H1 (cell line): ENCODE data around the gene DOC2A. TPM values are rescaled to one million over a fixed set of nuclear protein-coding genes. Genes with fewer than 3 reads are reported as not detected.

Experiments
- CTCF ChIA-PET: fragments of 300-600 bp; sonication (Branson Sonifier 250); formaldehyde crosslinking; loops from one replicate; lab custom pipeline; 2021; ENCODE audit not compliant: partially characterized antibody; lab: Charles Lee
- POLR2A ChIA-PET: fragments of 300-600 bp; sonication (Branson Sonifier 250); formaldehyde crosslinking; loops from one replicate; lab custom pipeline; 2021; ENCODE audit warnings: inconsistent platforms; ENCODE audit not compliant: partially characterized antibody; lab: Charles Lee
- DNase-seq, 2 experiments: peaks; one replicate each; pipeline versions ENCODE4 v3.0.0 to v3.0.0-alpha.2; 2010 to 2022; ENCODE audit warnings: low spot score in 2 of 2, low read depth in 1 of 2, mixed read lengths in 1 of 2
- FAIRE-seq: peaks from 2 replicates; lab custom pipeline; 2011; peaks lifted over from hg19 to GRCh38; lab: Jason Lieb, UNC
- H2AFZ ChIP-seq: 2 replicates; pipeline ENCODE4 v1.8.1; 2012; ENCODE audit warnings: low read length, inconsistent platforms
- H2AK5ac ChIP-seq: 2 replicates; pipeline ENCODE4 v1.6.1; 2013; ENCODE audit warnings: low read depth, low read length
- H2BK120ac ChIP-seq: replicated peaks from 2 replicates; pipeline ENCODE3; 2013; ENCODE audit warnings: low read depth, low read length, inconsistent platforms
- H2BK12ac ChIP-seq: 2 replicates; pipeline ENCODE4 v1.6.1; 2013; ENCODE audit warnings: low read depth, low read length
- H2BK15ac ChIP-seq: 2 replicates; pipeline ENCODE4 v1.6.1; 2013; ENCODE audit warnings: low read length
- H2BK20ac ChIP-seq: 2 replicates; pipeline ENCODE4 v1.6.1; 2013; ENCODE audit warnings: low read length
- H2BK5ac ChIP-seq: 2 replicates; pipeline ENCODE4 v1.6.1; 2013; ENCODE audit warnings: low read depth, low read length
- H3K14ac ChIP-seq: 2 replicates; pipeline ENCODE4 v1.6.1; 2013; ENCODE audit warnings: inconsistent platforms; ENCODE audit not compliant: insufficient read length
- H3K18ac ChIP-seq: 2 replicates; pipeline ENCODE4 v1.6.1; 2013; ENCODE audit warnings: low read length; ENCODE audit errors: extremely low read depth
- H3K23ac ChIP-seq: 2 replicates; pipeline ENCODE4 v1.6.1; 2013; ENCODE audit warnings: inconsistent platforms; ENCODE audit not compliant: insufficient read length
- H3K23me2 ChIP-seq: 2 replicates; pipeline ENCODE4 v1.6.1; 2013; ENCODE audit warnings: low read depth, low read length
- H3K27ac ChIP-seq: 2 replicates; pipeline ENCODE4 v1.6.1; 2011; ENCODE audit warnings: low read depth, low read length, inconsistent platforms
- H3K27me3 ChIP-seq, 4 experiments: replicated peaks in 1 of 4; 1 replicate in 1 of 4; 2 replicates in 3 of 4; pipeline versions ENCODE4 v1.6.1 to v1.8.1; 2011 to 2013; ENCODE audit warnings: low read length in 3 of 4, mild to moderate bottlenecking in 3 of 4, inconsistent platforms in 2 of 4, mixed read lengths in 2 of 4, moderate library complexity in 1 of 4; ENCODE audit not compliant: control insufficient read depth in 3 of 4, insufficient read depth in 3 of 4; ENCODE audit errors: extremely low read depth in 1 of 4
- H3K36me3 ChIP-seq, 4 experiments: 2 replicates each; pipeline versions ENCODE4 v1.6.1 to v1.8.1; 2011 to 2013; ENCODE audit warnings: mild to moderate bottlenecking in 4 of 4, low read length in 3 of 4, moderate library complexity in 2 of 4, control low read depth in 1 of 4, inconsistent platforms in 1 of 4; ENCODE audit not compliant: insufficient read depth in 4 of 4, control insufficient read depth in 2 of 4
- H3K4ac ChIP-seq: replicated peaks from 2 replicates; pipeline ENCODE3; 2013; ENCODE audit warnings: low read length, low read depth, mixed read lengths, inconsistent platforms; ENCODE audit not compliant: insufficient read length
- H3K4me1 ChIP-seq, 4 experiments: replicated peaks in 1 of 4; 1 replicate in 1 of 4; 2 replicates in 3 of 4; pipeline versions ENCODE4 v1.6.1 to v1.8.1; 2011 to 2013; ENCODE audit warnings: low read length in 3 of 4, inconsistent platforms in 2 of 4, mixed read lengths in 1 of 4; ENCODE audit not compliant: insufficient read depth in 4 of 4, control insufficient read depth in 3 of 4
- H3K4me2 ChIP-seq, 2 experiments: 2 replicates each; pipeline versions ENCODE4 v1.6.1 to v1.8.1; 2011 to 2013; ENCODE audit warnings: low read depth in 2 of 2, low read length in 2 of 2, control low read depth in 1 of 2, inconsistent platforms in 1 of 2, mild to moderate bottlenecking in 1 of 2; ENCODE audit not compliant: insufficient read depth in 1 of 2
- H3K4me3 ChIP-seq, 4 experiments: fragments of 200-600, 300-600 bp in 1 of 4; sonication (generic), shearing (Covaris generic), sonication (Bioruptor Twin) in 1 of 4; 2 replicates each; pipeline versions ENCODE4 v1.5.1 to v1.8.1; 2011 to 2016; ENCODE audit warnings: low read length in 4 of 4, low read depth in 3 of 4, control low read depth in 2 of 4, inconsistent platforms in 2 of 4, mild to moderate bottlenecking in 2 of 4, mixed read lengths in 1 of 4, moderate library complexity in 1 of 4; ENCODE audit not compliant: insufficient read depth in 2 of 4; ENCODE audit errors: extremely low read depth in 1 of 4
- H3K56ac ChIP-seq: replicated peaks from 2 replicates; pipeline ENCODE3; 2013; ENCODE audit warnings: low read depth, mild to moderate bottlenecking, mixed read lengths, low read length, inconsistent platforms; ENCODE audit not compliant: insufficient read length
- H3K79me1 ChIP-seq: 2 replicates; pipeline ENCODE4 v1.6.1; 2013; ENCODE audit warnings: low read depth, low read length, control low read depth
- H3K79me2 ChIP-seq, 2 experiments: 2 replicates each; pipeline versions ENCODE4 v1.6.1 to v1.8.1; 2012 to 2013; ENCODE audit warnings: low read length in 2 of 2, mild to moderate bottlenecking in 2 of 2, inconsistent platforms in 1 of 2; ENCODE audit not compliant: insufficient read depth in 2 of 2, control insufficient read depth in 1 of 2
- H3K9ac ChIP-seq, 4 experiments: replicated peaks in 1 of 4; 1 replicate in 1 of 4; 2 replicates in 3 of 4; pipeline versions ENCODE4 v1.6.1 to v1.8.1; 2011 to 2013; ENCODE audit warnings: low read depth in 3 of 4, low read length in 3 of 4, control low read depth in 2 of 4, mild to moderate bottlenecking in 2 of 4, moderate library complexity in 2 of 4, inconsistent platforms in 1 of 4; ENCODE audit errors: extremely low read depth in 1 of 4
- H3K9me3 ChIP-seq, 2 experiments: 2 replicates each; pipeline versions ENCODE4 v1.6.1 to v1.8.1; 2012 to 2013; ENCODE audit warnings: mild to moderate bottlenecking in 2 of 2, moderate library complexity in 2 of 2, control low read depth in 1 of 2, inconsistent platforms in 1 of 2, low read depth in 1 of 2, low read length in 1 of 2, mixed read lengths in 1 of 2; ENCODE audit not compliant: insufficient read depth in 2 of 2
- H4K20me1 ChIP-seq, 2 experiments: replicated peaks in 1 of 2; 2 replicates each; pipeline versions ENCODE3 to v1.8.1; 2011 to 2013; ENCODE audit warnings: inconsistent platforms in 2 of 2, low read length in 2 of 2, mild to moderate bottlenecking in 1 of 2; ENCODE audit not compliant: insufficient read depth in 2 of 2, control insufficient read depth in 1 of 2
- H4K5ac ChIP-seq: 2 replicates; pipeline ENCODE4 v1.6.1; 2013; ENCODE audit warnings: low read length, low read depth, mixed read lengths, inconsistent platforms; ENCODE audit not compliant: insufficient read length
- H4K8ac ChIP-seq: 2 replicates; pipeline ENCODE4 v1.8.0; 2013; ENCODE audit warnings: mild to moderate bottlenecking, moderate library complexity, low read length, inconsistent platforms; ENCODE audit not compliant: insufficient read depth; ENCODE audit errors: extremely low read depth
- H4K91ac ChIP-seq: replicated peaks from 2 replicates; pipeline ENCODE3; 2013; ENCODE audit warnings: low read length, mixed read lengths, inconsistent platforms; ENCODE audit not compliant: insufficient read length
- CBX8 ChIP-seq: fragments of 300-800, 300-1000 bp; sonication (generic); IDR thresholded peaks from 2 replicates; pipeline ENCODE4 v1.7.1; 2016; ENCODE audit warnings: low read depth, low read length, borderline replicate concordance
- POLR2AphosphoS5 ChIP-seq: IDR thresholded peaks from 2 replicates; pipeline ENCODE4 v1.6.1; 2011; ENCODE audit warnings: low read depth, low read length
- SP1 ChIP-seq: IDR thresholded peaks from 2 replicates; pipeline ENCODE4 v1.6.1; 2011; ENCODE audit warnings: low read depth, low read length
- SP4 ChIP-seq: IDR thresholded peaks from 2 replicates; pipeline ENCODE4 v1.6.1; 2012; ENCODE audit warnings: low read length, inconsistent platforms
- WGBS, 2 experiments: shearing (Covaris generic) in 1 of 2; methylation state at CpG; one replicate each; pipeline versions ENCODE4 v1.1.6 to v1.1.7; 2013 to 2015; ENCODE audit warnings: low lambda C conversion rate in 2 of 2, mixed read lengths in 2 of 2, inconsistent platforms in 1 of 2, low coverage in 1 of 2, missing lambda C conversion rate in 1 of 2; ENCODE audit not compliant: insufficient replicate concordance in 2 of 2, insufficient coverage in 1 of 2, insufficient read length in 1 of 2; ENCODE audit errors: extremely low coverage in 1 of 2, missing lambda C conversion rate in 1 of 2; 5-methylcytosine and 5-hydroxymethylcytosine counted together
- polyA plus RNA-seq, 7 experiments: library from polyadenylated mRNA; depleted of rRNA in 3 of 7; stranded (reverse) in 5 of 7; unstranded in 2 of 7; fragments of >200 nt in 5 of 7; fragments of 200-250 nt in 2 of 7; gene quantifications; 1 replicate in 5 of 7; 2 replicates in 1 of 7; 4 replicates in 1 of 7; pipeline versions ENCODE4 v1.2.1 to v1.2.3, GENCODE V29; 2011 to 2013; ENCODE audit warnings: missing spikeins in 2 of 7, mixed read lengths in 2 of 7
- total RNA-seq: library from RNA; stranded (reverse); fragmentation: NEBNext Ultra II Directional; extraction: Animal tissue kit (Norgen Biotek cat#: 25700); gene quantifications from 2 replicates; pipeline ENCODE4 v1.2.1, GENCODE V29; 2021

DOC2A gene
- total and polyA plus RNA-seq, 2 of the 8 experiments (the other 6 are each of a cell fraction or from before 2014, with no cell fraction given) = 13.9 to 20.7 TPM

DNA sequence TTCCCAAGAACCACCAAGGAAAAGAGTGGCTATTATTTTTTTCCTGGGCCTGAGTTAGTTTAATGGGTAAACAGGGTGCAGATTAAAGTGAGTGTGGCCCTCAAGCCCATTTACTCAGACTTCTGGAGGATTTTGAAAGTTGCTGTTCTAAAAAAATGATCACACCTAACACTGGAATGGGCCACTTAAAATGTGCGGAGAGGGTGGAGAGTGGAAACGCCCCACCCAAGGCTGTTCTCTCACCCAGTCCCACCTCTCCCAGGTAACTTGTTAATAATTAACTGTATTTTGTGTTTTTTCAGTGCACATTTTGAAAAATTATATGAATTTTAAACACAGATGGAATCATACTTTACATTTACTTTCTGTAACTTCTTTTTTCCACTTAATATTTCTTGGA is 20.8 kb downstream of the DOC2A start:
- H3K36me3 ChIP-seq = peaks cover 8 to 45% (median 27%) of the 10 kb centered on the region in 4 experiments
- TF ChIP-seq POLR2AphosphoS5 (no peak), CBX8 (no peak), SP1 (no peak), SP4 (no peak)
- TF ChIP-seq, all 59 proteins: peak for 0
- no peak overlapping the region for H3K4me3 ChIP-seq
- no peak overlapping the region for H3K56ac ChIP-seq
- no peaks in the 10 kb centered on the region for H3K9me3 ChIP-seq
- no peak overlapping the region for H2BK20ac ChIP-seq
- no peak overlapping the region for H2BK12ac ChIP-seq
- H3K4me2 ChIP-seq = no peak overlapping the region
- no peaks in the 10 kb centered on the region for H4K20me1 ChIP-seq
- no peak overlapping the region for H2AK5ac ChIP-seq
- H4K8ac ChIP-seq = no peak overlapping the region
- no peak overlapping the region for H3K18ac ChIP-seq
- no peak overlapping the region for H3K4ac ChIP-seq
- ChIA-PET POLR2A (interaction anchor here (0.8 to 1.0 kb wide), 2 partner anchors 11 to 196 kb away, joined by 3 read pairs; no protein-coding TSS in a partner anchor), CTCF (interaction anchor here (1.1 to 1.3 kb wide), 2 partner anchors 15 to 18 kb away, joined by 3 to 4 read pairs; no protein-coding TSS in a partner anchor)
- H2BK5ac ChIP-seq = no peak overlapping the region
- peaks cover 0 to 5% (median 1%) of the 10 kb centered on the region in 4 experiments; a peak in 3 of 7 replicates for H3K4me1 ChIP-seq
- WGBS, 2 experiments = 100% methylated on average over 2 of the region's 2 CpGs; no CpG with 5 or more reads in 1 of the 2 experiments
- no peak overlapping the region for H2AFZ ChIP-seq
- no peak overlapping the region for H2BK120ac ChIP-seq
- H2BK15ac ChIP-seq = no peak overlapping the region
- H3K23me2 ChIP-seq = no peaks in the 10 kb centered on the region; the same call in 1 of the 2 replicates
- no peak overlapping the region for H3K23ac ChIP-seq
- H3K9ac ChIP-seq = no peak overlapping the region
- no peak overlapping the region for H3K14ac ChIP-seq
- DNase-seq = no peak
- no peak overlapping the region for H3K27ac ChIP-seq
- no peaks in the 10 kb centered on the region for H3K79me1 ChIP-seq
- H4K5ac ChIP-seq = no peak overlapping the region
- H4K91ac ChIP-seq = no peak overlapping the region
- FAIRE-seq = no peak
- H3K27me3 ChIP-seq = no peaks in the 10 kb centered on the region
- no peaks in the 10 kb centered on the region for H3K79me2 ChIP-seq
